Breast epithelium (tissue), 4 donors: ENCODE measurements around the gene DDX41. TPM values are rescaled to one million over a fixed set of nuclear protein-coding genes. Genes with fewer than 3 reads are reported as not detected.
A peak's percentile ranks its signal among the peaks of the same experiment; 100 is the strongest.

Experiments
- DNase-seq, 2 donors: peaks; one replicate each; pipeline ENCODE4 v3.0.0-alpha.2; 2019; ENCODE audit warnings: low spot score in 2 of 2
- H3K27ac ChIP-seq, 2 donors: fragments of 200-600 bp; sonication (generic) in 1 of 2; one replicate each; pipeline ENCODE4 v1.5.1; 2016 to 2019; ENCODE audit warnings: mild to moderate bottlenecking in 1 of 2
- H3K27me3 ChIP-seq, 2 donors: fragments of 200-600 bp; sonication (generic) in 1 of 2; one replicate each; pipeline versions ENCODE4 v1.5.1 to v1.6.0; 2017 to 2019; ENCODE audit warnings: control low read depth in 1 of 2, mild to moderate bottlenecking in 1 of 2
- H3K36me3 ChIP-seq: fragments of 200-600 bp; one replicate; pipeline ENCODE4 v1.5.1; 2019
- H3K4me1 ChIP-seq, 2 donors: fragments of 200-600 bp; sonication (generic); one replicate each; pipeline ENCODE4 v1.5.1; 2016 to 2019; ENCODE audit warnings: control low read depth in 1 of 2
- H3K4me3 ChIP-seq, 3 donors: fragments of 200-600 bp; sonication (generic); 1 replicate in 2 of 3; 2 replicates in 1 of 3; pipeline ENCODE4 v1.5.1; 2016 to 2019; ENCODE audit warnings: mild to moderate bottlenecking in 3 of 3, moderate library complexity in 2 of 3
- H3K9me3 ChIP-seq, 2 donors: fragments of 200-600 bp; sonication (generic) in 1 of 2; one replicate each; pipeline ENCODE4 v1.5.1; 2016 to 2019; ENCODE audit warnings: control low read depth in 1 of 2
- CTCF ChIP-seq, 3 donors: fragments of 450-650 bp; IDR thresholded peaks; one replicate each; pipeline ENCODE4 v1.5.1; 2016 to 2017; ENCODE audit warnings: antibody characterized with exemption in 3 of 3, mild to moderate bottlenecking in 3 of 3, moderate library complexity in 3 of 3
- POLR2A ChIP-seq: fragments of 450-650 bp; IDR thresholded peaks from one replicate; pipeline ENCODE4 v1.6.1; 2016; ENCODE audit warnings: antibody characterized with exemption, mild to moderate bottlenecking, moderate library complexity
- POLR2AphosphoS5 ChIP-seq, 3 donors: sonication (generic); formaldehyde crosslinking; IDR thresholded peaks; one replicate each; pipeline ENCODE4 v1.6.1; 2017; ENCODE audit warnings: antibody characterized with exemption in 3 of 3
- intact Hi-C: fragments of 100-400 bp; cut with DNase I; formaldehyde crosslinking; loops from one replicate; pipeline ENCODE4 v1.15.1; 2023; ENCODE audit warnings: low total_unique reads
- total RNA-seq, 3 donors: library from RNA; depleted of rRNA; stranded (reverse); fragments of >200 nt; gene quantifications; one replicate each; pipeline ENCODE4 v1.1.0, GENCODE V29; 2016

DDX41 gene
- total RNA-seq, 3 donors from 2014 or later: 76.0 to 110 (median 103) TPM

GRCh38 chr5:177492841-177493240 is 23.9 kb downstream of the DDX41 start:
- H3K36me3 ChIP-seq: no peaks in the 10 kb centered on the region
- H3K27ac ChIP-seq: peak overlapping the region; percentile 85 to 94

GRCh38 chr5:177491983-177492746 is 24.6 kb downstream of the DDX41 start:
- no peak for DNase-seq
- H3K27ac ChIP-seq: peak overlapping the region; percentile 68 to 85
- H3K4me3 ChIP-seq: peak overlapping the region in 1 of 3 donors; percentile 3
- H3K4me1 ChIP-seq: peaks cover 0 to 16% of the 10 kb centered on the region in 2 donors
- intact Hi-C loops: no loop called here
- no peaks in the 10 kb centered on the region for H3K36me3 ChIP-seq
- no peaks in the 10 kb centered on the region for H3K9me3 ChIP-seq
- H3K27me3 ChIP-seq: no peaks in the 10 kb centered on the region
- no peak for TF ChIP-seq POLR2A
- TF ChIP-seq POLR2AphosphoS5 (IDR thresholded peaks at IDR 0.05): no peak
- no peak for TF ChIP-seq CTCF (IDR thresholded peaks at IDR 0.05)

More at GRCh38 chr5:177492841-177493240, 23.9 kb downstream of the DDX41 start:
- DNase-seq: no peak
- no peaks in the 10 kb centered on the region for H3K9me3 ChIP-seq
- TF ChIP-seq POLR2A: no peak
- TF ChIP-seq POLR2AphosphoS5 (IDR thresholded peaks at IDR 0.05): no peak
- no peak for TF ChIP-seq CTCF (IDR thresholded peaks at IDR 0.05)
- H3K4me1 ChIP-seq: peaks cover 0 to 16% of the 10 kb centered on the region in 2 donors
- H3K4me3 ChIP-seq: no peak overlapping the region
- H3K27me3 ChIP-seq: no peaks in the 10 kb centered on the region
- intact Hi-C loops: no loop called here

GRCh38 chr5:177491429-177491945 is 25.3 kb downstream of the DDX41 start:
- Histone ChIP-seq H3K27me3 (no peaks in the 10 kb centered on the region), H3K4me1 (peaks cover 0 to 14% of the 10 kb centered on the region in 2 donors), H3K4me3 (peak overlapping the region in 1 of 3 donors; percentile 3), H3K36me3 (no peaks in the 10 kb centered on the region), H3K27ac (peak overlapping the region; percentile 21 to 68), H3K9me3 (no peaks in the 10 kb centered on the region)
- intact Hi-C loops: no loop called here
- no peak for TF ChIP-seq POLR2A
- peak in 1 of 3 donors; percentile 16 for TF ChIP-seq POLR2AphosphoS5 (IDR thresholded peaks at IDR 0.05)
- TF ChIP-seq CTCF (IDR thresholded peaks at IDR 0.05): peak; percentile 41 to 60 (median 51)
- DNase-seq: no peak

GRCh38 chr5:177490992-177491391 is 25.8 kb downstream of the DDX41 start:
- intact Hi-C loops: no loop called here
- no peaks in the 10 kb centered on the region for H3K36me3 ChIP-seq
- H3K4me3 ChIP-seq: no peak overlapping the region
- H3K9me3 ChIP-seq: no peaks in the 10 kb centered on the region
- no peak for TF ChIP-seq POLR2A
- no peak for TF ChIP-seq POLR2AphosphoS5 (IDR thresholded peaks at IDR 0.05)
- TF ChIP-seq CTCF (IDR thresholded peaks at IDR 0.05): no peak
- peaks cover 0 to 12% of the 10 kb centered on the region in 2 donors for H3K4me1 ChIP-seq
- H3K27ac ChIP-seq: peak overlapping the region; percentile 21 to 68
- DNase-seq: no peak
- H3K27me3 ChIP-seq: no peaks in the 10 kb centered on the region

GRCh38 chr5:177490311-177490991 is 26.3 kb downstream of the DDX41 start:
- Histone ChIP-seq H3K27me3 (no peaks in the 10 kb centered on the region), H3K27ac (peak overlapping the region in 1 of 2 donors; percentile 68), H3K9me3 (no peaks in the 10 kb centered on the region), H3K4me3 (no peak overlapping the region), H3K36me3 (no peaks in the 10 kb centered on the region), H3K4me1 (peaks cover 0 to 12% of the 10 kb centered on the region in 2 donors)
- DNase-seq: no peak
- intact Hi-C loops: no loop called here
- TF ChIP-seq POLR2AphosphoS5 (IDR thresholded peaks at IDR 0.05) (no peak), CTCF (IDR thresholded peaks at IDR 0.05) (no peak), POLR2A (no peak)
